Measurements from ENCODE around the gene LSS.

The LSS gene

GRCh38 chr21:46182548-46183336, 45.8 kb downstream of the LSS start:
- no peak for TF ChIP-seq CTCF (IDR thresholded peaks at IDR 0.05; ENCODE audit: low read depth, low read length, missing control alignments)
- in situ Hi-C loops (cut with HindIII; ENCODE audit: low pct_ligation_motif_present, low sequenced_read_pairs), result no loop called here
- H3K4me3 ChIP-seq (ENCODE audit: low read depth, low read length), result no peak overlapping the region
- H3K27me3 ChIP-seq (replicated peaks), result no peaks in the 10 kb centered on the region
- H3K27ac ChIP-seq, result no peak overlapping the region
- no peaks in the 10 kb centered on the region for H3K36me3 ChIP-seq (replicated peaks)
- no peak for DNase-seq

- DNase-seq, result no peak
- Histone ChIP-seq H3K27ac (no peak overlapping the region), H3K27me3 (replicated peaks) (no peaks in the 10 kb centered on the region), H3K4me3 (ENCODE audit: low read depth, low read length) (no peak overlapping the region), H3K36me3 (replicated peaks) (no peaks in the 10 kb centered on the region)
- in situ Hi-C loops (cut with HindIII; ENCODE audit: low pct_ligation_motif_present, low sequenced_read_pairs), result no loop called here
- no peak for TF ChIP-seq CTCF (IDR thresholded peaks at IDR 0.05; ENCODE audit: low read depth, low read length, missing control alignments)
Measured at GRCh38 chr21:46181953-46182547, 46.5 kb downstream of the LSS start.

- Histone ChIP-seq H3K36me3 (replicated peaks) (no peaks in the 10 kb centered on the region), H3K4me3 (ENCODE audit: low read depth, low read length) (no peak overlapping the region), H3K27ac (no peak overlapping the region), H3K27me3 (replicated peaks) (no peaks in the 10 kb centered on the region)
- in situ Hi-C loops (cut with HindIII; ENCODE audit: low pct_ligation_motif_present, low sequenced_read_pairs), result no loop called here
- TF ChIP-seq CTCF (IDR thresholded peaks at IDR 0.05; ENCODE audit: low read depth, low read length, missing control alignments), result no peak
- DNase-seq, result no peak
Measured at GRCh38 chr21:46181436-46181835, 47.1 kb downstream of the LSS start.

GRCh38 chr21:46180778-46181391, 47.7 kb downstream of the LSS start:
- Histone ChIP-seq H3K36me3 (replicated peaks) (no peaks in the 10 kb centered on the region), H3K27ac (no peak overlapping the region), H3K4me3 (ENCODE audit: low read depth, low read length) (no peak overlapping the region), H3K27me3 (replicated peaks) (no peaks in the 10 kb centered on the region)
- TF ChIP-seq CTCF (IDR thresholded peaks at IDR 0.05; ENCODE audit: low read depth, low read length, missing control alignments), result no peak
- in situ Hi-C loops (cut with HindIII; ENCODE audit: low pct_ligation_motif_present, low sequenced_read_pairs), result no loop called here
- DNase-seq, result no peak

- in situ Hi-C loops (cut with HindIII; ENCODE audit: low pct_ligation_motif_present, low sequenced_read_pairs), result no loop called here
- Histone ChIP-seq H3K36me3 (replicated peaks) (no peaks in the 10 kb centered on the region), H3K27ac (no peak overlapping the region), H3K27me3 (replicated peaks) (no peaks in the 10 kb centered on the region), H3K4me3 (ENCODE audit: low read depth, low read length) (no peak overlapping the region)
- no peak for DNase-seq
- TF ChIP-seq CTCF (IDR thresholded peaks at IDR 0.05; ENCODE audit: low read depth, low read length, missing control alignments), result no peak
Measured at GRCh38 chr21:46180079-46180722, 48.4 kb downstream of the LSS start.
